ENCODE data around the gene COL13A1.

COL13A1 gene

DNA sequence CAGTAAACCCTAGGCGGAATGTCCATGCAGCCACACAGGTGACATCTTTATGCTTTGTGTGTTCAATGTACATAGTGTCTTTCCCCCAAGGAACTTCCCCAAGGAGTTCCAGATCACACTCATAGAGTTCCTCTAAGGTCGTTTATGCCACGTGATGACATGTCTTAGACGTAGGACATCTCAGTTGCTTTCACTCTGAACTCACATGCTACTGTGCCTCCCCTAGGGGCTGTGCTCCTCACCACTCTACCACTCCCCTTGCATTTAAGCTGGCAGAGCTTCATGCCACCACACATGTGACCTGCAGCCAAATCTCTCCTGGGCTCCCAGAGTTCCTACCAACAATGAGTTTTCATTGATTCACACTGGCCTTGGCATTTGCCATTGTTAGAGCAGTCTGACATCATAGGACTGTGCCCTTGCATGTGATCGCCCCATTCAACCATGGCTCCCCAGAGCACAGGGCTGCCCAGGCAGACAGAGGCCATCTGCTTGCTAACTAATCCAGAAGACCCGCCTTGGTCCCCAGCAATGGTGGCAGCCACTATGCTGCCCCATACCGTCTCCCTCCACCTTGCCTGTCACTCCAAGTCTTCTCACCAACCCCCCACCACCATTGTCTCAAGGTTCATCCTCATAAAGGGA lies 155.7 kb downstream of the COL13A1 start:
- TF ChIP-seq CTCF (IDR thresholded peaks at IDR 0.05) = no peak
- no peak overlapping the region for H3K4me3 ChIP-seq
- no peak for DNase-seq (ENCODE audit: low spot score)
- no peak overlapping the region for H3K27ac ChIP-seq

DNA sequence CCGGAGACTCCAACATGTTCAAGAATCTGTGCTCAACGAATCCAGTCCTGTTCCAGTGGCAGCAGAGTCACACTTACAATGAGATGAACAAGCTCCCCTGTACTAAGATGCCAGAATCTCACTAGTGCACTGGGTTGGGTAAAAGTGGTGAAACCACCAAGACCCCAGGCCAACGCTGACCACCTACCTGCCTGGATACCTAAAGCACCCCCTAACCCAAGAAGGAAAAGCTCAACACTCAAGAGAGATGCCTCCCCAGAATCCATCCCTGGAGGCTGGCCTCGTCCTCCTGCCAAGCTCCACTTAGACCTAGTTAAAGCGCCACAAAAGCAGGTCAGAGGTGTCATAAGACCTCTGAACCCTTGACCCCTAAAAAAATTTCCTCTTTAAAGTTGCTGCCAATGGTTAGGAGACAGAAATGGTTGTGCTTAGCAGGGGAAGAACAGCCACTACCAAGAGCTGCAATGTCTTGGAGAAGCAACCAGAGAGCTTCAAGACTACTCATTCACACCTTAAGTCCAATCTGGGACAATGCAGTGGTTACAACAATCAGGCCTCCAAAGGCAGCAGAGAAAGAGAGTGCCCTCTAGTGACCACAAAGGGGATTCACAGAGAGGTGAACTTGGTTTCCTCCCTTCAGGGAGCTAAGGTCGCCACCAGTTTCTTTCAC lies 156.3 kb downstream of the COL13A1 start:
- Histone ChIP-seq H3K27ac (no peak overlapping the region), H3K4me3 (no peak overlapping the region)
- no peak for DNase-seq (ENCODE audit: low spot score)
- TF ChIP-seq CTCF (IDR thresholded peaks at IDR 0.05) = peak; percentile 22

DNA sequence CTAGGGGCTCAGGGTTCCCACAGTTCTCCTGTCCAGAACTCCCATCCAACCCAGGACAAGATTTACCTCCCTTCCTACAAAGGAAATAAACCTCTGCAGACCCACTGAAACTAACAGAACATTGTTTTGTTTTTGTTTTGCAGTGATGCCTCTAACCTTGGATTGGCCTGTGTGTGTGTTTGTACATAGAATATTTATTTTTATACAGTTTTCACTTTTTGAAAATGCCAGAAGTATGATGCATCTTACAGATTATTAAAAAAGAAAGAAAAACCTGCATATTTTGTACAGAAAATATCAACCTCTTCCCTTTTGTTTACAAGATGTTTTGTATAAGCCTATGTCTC lies 156.8 kb downstream of the COL13A1 start:
- no peak for TF ChIP-seq CTCF (IDR thresholded peaks at IDR 0.05)
- no peak for DNase-seq (ENCODE audit: low spot score)
- no peak overlapping the region for H3K4me3 ChIP-seq

GRCh38 chr10:69959911-69960310 lies 158.2 kb downstream of the COL13A1 start:
- Histone ChIP-seq H3K4me3 (no peak overlapping the region), H3K27ac (no peak overlapping the region)
- DNase-seq (ENCODE audit: low spot score) = no peak
- no peak for TF ChIP-seq CTCF (IDR thresholded peaks at IDR 0.05)

More for the DNA sequence above, 156.8 kb downstream of the COL13A1 start:
- H3K27ac ChIP-seq = no peak overlapping the region

- Histone ChIP-seq H3K4me3 (no peak overlapping the region), H3K27ac (no peak overlapping the region)
- DNase-seq (ENCODE audit: low spot score) = no peak
- no peak for TF ChIP-seq CTCF (IDR thresholded peaks at IDR 0.05)
Observed at GRCh38 chr10:69960606-69960987, 158.9 kb downstream of the COL13A1 start.

- DNase-seq (ENCODE audit: low spot score) = no peak
- no peak overlapping the region for H3K4me3 ChIP-seq
Observed at GRCh38 chr10:69960988-69961880, 159.5 kb downstream of the COL13A1 start.

More at GRCh38 chr10:69960988-69961880, 159.5 kb downstream of the COL13A1 start:
- TF ChIP-seq CTCF (IDR thresholded peaks at IDR 0.05) = no peak
- no peak overlapping the region for H3K27ac ChIP-seq
